NCI-H524 (cell line): ENCODE data around the gene GMEB1.
A peak's percentile ranks its signal among the peaks of the same experiment; 100 is the strongest.
"Not testable (repeated sequence)": the region's sequence is repeated elsewhere in the genome, so short reads cannot be mapped to it uniquely, and the experiment has no call there.

ENCODE experiments used
- DNase-seq, 2 experiments: peaks; one replicate each; lab custom pipeline; 2025; lab: John Stamatoyannopoulos, UW

Gene GMEB1, protein sequence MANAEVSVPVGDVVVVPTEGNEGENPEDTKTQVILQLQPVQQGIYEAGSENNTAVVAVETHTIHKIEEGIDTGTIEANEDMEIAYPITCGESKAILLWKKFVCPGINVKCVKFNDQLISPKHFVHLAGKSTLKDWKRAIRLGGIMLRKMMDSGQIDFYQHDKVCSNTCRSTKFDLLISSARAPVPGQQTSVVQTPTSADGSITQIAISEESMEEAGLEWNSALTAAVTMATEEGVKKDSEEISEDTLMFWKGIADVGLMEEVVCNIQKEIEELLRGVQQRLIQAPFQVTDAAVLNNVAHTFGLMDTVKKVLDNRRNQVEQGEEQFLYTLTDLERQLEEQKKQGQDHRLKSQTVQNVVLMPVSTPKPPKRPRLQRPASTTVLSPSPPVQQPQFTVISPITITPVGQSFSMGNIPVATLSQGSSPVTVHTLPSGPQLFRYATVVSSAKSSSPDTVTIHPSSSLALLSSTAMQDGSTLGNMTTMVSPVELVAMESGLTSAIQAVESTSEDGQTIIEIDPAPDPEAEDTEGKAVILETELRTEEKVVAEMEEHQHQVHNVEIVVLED

DNA sequence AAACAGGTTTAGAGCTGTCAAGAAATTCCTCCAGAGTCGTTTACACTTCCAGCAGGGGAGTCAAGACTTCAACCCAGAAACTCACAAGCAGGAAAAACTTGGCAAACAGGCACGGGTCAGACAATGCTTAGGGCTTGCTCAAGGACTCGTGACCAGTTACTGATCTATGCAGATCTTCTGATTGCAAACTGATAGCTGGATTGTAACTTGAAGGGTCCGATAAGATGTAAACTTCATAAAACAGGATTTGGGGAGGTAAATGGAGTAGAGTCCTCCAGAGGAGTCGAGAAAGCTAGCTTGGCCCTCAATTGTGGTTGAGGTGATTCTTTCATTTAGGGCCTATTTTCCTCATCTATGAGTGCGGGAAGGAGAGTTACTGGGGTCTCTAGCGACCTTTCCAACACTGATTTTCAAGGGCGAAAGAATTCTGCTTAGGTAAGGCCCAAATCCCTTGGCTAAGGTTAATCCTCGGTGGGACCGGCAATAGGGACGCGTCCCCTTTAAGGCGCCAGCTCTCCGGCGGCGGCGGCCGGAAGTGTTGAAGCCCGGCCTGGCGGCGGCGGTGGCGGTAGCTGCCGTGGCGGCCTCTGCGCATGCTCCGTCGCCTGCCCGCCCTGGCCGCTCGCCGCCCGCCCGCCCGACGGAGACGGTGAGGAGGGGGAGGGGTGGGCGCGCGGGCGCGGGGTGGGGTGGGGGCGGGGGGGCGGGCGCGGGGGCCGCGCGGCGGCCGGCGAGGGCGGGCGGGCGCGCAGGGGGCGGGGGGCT, at the start of gene GMEB1:
GMEB1 (plus strand) TSS at position 594 of the 765 bp plus-strand sequence. CDS start 14,829 bp downstream, outside the sequence.
- DNase-seq: peak; percentile 64 to 81

DNA sequence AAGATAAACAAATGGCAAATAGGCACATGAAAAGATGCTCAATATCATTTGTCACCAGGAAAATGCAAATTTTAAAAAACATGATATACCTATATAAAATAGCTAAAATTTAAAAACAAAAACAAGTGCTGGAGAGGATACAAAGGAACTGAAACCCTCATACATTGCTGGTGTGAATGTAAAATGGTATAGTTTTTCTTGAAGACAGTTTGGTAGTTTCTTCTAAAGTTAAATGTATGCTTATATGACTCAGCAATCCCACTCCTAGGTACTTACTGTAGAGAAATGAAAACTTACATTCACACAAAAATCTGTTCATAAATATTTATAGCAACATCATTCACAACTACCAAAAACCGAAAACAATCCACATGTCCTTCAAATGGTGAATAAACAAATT, 36.9 kb upstream of the GMEB1 start:
- DNase-seq: no peak

DNA sequence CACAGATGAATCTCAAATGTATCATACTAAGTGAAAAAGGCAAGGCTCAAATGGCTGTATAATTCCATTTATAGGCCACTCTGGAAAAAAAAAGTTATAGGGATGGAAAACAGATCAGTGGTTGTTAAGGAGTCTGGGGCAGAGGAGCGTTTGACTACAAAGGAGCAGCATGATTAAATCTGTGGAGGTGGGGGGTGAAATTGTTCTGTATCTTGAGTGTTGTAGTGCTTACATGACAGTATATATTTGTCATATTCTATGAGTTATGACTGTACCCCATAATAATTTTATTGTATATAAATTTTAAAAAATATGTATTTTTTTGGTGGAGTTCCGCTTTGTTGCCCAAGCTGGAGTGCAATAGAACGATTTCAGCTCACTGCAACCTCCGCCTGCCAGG, 36.0 kb upstream of the GMEB1 start:
- no peak for DNase-seq

DNA sequence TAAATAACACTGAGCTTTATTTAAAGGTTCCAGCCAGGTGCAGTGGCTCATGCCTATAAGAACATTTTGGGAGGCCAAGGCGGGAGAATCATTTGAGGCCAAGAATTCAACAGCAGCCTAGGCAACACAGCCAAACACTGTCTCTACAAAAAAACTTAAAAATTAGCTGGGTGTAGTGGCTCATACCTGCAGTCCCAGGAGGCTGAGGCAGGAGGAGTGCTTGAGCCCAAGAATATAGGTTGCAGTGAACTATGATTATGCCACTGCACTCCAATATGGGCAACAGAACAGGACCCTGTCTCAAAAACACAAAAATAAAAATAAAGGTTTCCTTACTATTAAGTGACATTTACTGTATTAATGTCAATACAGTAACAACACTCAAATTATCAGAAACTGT, 27.8 kb upstream of the GMEB1 start:
- DNase-seq: no peak

DNA sequence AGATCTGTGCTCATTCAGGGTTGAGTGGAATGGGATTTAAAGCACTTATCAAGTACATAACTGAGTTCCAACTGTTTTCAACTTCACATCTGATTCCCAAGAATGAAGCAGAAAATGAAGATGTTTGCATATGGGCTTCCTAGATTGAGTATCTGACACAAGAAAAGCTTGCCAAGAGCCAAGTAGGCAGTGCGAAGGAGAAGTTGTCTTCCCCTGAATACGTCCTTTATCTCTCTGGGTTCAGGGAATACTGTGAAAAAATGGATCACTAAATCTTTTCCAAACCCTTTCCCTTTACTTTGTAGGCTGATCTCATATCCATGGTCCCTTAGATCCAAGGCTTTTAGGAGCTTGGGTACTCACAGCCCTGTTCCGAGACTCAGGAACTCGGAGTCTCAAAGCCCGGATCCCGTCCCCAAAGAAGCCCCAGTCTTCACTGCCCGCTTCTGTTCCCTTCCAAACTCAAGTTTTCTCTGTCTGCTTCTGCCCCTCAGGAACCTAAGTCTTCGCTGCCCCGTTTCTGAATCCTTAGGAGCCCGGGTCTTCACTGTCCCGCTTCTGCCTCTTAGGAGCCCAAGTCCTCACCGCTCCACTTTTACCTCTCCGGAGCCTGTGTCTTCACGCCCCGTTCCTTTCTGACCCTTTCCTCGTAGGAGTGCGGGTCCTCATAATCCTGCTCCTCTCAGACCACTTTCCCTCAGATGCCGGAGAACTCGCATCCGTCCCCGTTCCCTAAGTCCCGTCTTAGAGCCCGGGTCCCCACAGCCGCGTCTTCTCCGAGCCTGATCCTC, 26.3 kb upstream of the GMEB1 start:
- no peak for DNase-seq

DNA sequence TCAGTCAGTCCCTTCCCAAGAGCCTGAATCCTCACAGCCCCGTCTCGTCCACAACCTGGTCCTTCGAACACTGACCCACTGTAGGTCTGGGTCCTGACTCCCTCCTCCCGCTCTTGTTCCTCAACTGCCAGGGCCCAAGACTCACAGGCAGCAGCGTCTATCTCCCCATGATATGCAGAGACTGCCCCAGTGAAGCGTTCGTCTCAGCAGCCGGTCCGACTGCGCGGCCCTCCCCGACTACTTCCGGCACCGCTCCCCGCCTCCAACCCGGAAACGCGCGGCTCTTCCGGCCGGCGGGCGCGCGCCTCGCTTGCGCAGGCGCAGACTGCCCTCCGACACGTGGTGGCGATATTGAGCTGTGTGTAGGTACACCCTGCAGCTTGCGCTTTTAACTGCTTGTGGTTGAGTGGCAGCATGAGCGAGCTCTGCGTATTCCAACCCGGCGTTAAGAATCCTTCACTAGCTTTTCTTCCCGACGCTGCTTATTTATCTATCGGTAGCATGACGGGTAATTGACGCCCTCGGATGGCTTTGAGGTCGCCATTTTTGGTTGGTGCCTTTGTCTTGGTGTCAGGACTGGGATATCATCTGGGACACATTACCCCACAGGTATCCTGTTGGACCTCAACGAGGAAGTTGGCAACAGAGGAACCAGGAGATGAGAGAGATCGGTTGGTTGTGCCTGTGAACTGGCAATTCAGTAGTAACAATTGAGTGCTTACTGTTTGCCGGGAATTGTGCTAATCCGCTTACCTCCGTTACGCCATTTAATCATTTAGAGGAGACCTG, 25.5 kb upstream of the GMEB1 start, which contains the start of gene TAF12:
TAF12 (minus strand) TSS at position 221 of the 789 bp plus-strand sequence. CDS start 20,986 bp downstream, outside the sequence.
- DNase-seq: peak; percentile 79 to 96

DNA sequence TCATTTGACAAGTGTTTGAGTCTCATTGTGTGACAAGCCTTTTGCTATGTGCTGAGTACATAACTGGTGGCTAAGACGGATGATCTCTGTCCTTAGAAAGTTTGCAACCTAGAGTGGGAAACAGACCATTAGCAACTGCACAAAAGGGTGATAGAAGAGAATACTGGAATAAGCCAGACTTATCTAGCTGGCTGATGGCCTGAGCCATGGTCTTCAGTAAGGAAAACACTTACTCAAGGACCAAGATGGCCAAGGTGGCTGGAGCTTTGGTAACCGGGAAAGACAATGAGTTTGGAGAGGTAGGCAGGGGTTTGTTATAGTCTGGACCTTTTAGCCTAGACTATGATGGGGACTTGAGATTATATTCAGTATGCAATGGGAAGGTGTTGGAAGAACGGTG, 24.1 kb upstream of the GMEB1 start:
- no peak for DNase-seq

DNA sequence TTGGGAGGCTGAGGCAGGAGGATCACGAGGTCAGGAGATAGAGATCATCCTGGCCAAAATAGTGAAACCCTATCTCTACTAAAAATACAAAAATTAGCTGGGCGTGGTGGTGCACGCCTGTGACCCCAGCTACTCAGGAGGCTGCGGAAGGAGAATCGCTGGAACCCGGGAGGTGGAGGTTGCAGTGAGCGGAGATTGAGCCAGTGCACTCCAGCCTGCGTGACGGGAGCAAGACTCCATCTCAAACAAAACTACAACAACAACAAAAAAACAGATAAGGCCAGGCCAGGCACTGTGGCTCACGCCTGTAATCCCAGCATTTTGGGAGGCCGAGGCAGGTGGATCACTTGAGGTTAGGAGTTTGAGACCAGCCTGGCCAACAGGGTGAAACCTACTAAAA, 23.2 kb upstream of the GMEB1 start:
- DNase-seq: not testable (repeated sequence)

DNA sequence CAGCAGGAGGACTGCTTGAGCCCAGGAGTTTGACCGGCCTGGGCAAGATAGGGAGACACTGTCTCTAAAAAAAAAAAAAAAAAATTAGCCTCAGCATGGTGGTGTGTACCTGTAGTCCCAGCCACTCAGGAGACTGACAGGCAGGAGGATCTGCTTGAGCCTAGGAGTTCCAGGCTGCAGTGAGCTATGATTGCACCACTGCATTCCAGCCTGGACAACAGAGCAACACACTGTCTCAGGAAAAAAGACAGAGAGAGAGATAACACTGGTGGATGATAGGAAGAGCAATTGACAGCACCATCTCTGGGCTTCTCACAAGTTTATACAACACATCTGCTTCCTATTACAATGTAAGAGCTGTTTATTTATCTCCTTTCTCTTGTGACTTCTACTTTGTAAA, 22.5 kb upstream of the GMEB1 start:
- no peak for DNase-seq

DNA sequence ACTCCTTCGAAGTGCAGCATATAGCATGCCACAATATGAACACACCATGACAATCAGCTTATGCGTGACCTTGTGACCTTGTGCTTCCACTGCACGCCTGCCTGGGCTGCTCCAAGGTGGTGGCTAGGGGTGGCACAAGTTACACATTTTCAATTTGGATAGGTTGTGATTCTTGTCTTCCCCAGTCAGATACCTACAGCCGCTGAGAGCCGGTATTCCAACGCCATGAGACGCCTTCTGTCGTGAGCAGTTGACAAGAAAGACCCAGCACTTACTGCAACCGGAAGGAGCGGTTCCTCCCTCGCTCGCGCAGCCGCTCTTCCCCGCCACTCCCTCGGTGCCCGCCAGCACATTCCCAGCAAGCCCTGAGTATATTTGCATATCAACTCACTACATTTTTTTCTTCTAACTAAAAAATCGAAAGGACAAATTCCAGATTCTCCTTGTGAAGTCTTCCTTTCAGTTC, 20.5 kb upstream of the GMEB1 start:
- peak; percentile 88 to 92 for DNase-seq

DNA sequence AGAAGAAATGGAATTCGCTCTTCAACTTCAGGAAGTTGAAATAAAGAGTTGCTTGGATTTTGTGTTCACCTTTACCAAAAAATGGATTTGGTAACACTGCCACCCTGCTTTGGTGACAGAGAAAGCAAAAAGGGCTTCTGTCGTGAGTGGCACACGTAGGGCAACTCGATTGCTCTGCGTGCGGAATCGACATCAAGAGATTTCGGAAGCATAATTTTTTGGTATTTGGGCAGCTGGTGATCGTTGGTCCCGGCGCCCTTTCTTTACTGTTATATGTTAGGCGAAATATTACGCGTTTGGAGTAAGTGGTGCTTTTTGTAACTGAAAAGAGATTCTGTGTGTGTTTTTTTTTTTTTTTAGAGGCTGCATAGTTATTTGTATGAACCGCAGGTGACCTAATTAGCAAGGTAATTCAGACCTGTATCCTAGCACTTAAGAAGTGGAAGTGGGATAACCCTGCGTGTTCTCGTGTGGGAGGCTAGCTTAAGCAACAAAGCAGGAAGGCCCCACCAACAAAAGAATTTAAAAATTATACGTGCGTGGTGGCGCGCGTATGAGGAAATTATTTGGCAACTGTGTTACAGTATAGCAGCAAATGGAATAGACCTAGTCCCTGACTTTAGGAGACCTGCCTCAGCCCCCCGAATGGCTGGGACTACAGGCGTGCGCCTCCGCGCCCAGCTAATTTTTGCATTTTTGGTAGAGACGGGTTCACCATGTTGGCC, 19.9 kb upstream of the GMEB1 start, which contains the start of gene RNU11:
RNU11 (plus strand) TSS at position 127 of the 725 bp plus-strand sequence.
- peak; percentile 90 to 95 for DNase-seq

DNA sequence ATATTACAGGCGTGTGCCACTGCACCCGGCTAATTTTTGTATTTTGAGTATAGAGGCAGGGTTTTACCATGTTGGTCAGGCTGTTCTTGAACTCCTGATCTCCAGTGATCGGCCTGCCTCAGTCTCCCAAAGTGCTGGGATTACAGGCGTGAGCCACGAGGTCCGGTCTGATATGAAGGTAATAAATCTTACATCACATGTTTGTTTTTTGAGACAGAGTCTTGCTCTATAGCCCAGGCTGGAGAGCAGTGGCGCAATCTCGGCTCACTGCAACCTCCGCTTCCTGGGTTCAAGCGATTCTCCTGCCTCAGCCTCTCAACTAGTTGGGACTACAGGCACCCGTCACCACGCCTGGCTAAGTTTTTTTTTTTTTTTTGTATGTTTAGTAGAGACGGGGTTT, 15.5 kb upstream of the GMEB1 start:
- DNase-seq: not testable (repeated sequence)

DNA sequence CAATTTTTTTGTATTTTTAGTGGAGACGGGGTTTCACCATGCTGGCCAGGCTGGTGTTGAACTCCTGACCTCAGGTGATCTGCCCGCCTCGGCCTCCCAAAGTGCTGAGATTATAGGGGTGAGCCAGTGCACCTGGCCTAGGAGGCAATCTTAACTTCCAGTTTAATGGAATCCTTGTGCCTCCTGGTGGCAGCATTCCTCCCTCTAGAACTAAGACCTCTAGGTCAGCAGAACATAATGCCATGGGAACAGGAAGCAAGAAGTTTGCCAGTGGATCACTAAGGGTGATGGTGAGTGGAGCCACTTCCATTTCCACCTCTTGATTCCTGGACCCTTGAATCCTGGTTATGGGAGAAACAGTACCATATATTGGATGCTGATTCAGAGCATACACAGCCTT, 14.7 kb upstream of the GMEB1 start:
- peak in 1 of 2 experiments; percentile 39 for DNase-seq

DNA sequence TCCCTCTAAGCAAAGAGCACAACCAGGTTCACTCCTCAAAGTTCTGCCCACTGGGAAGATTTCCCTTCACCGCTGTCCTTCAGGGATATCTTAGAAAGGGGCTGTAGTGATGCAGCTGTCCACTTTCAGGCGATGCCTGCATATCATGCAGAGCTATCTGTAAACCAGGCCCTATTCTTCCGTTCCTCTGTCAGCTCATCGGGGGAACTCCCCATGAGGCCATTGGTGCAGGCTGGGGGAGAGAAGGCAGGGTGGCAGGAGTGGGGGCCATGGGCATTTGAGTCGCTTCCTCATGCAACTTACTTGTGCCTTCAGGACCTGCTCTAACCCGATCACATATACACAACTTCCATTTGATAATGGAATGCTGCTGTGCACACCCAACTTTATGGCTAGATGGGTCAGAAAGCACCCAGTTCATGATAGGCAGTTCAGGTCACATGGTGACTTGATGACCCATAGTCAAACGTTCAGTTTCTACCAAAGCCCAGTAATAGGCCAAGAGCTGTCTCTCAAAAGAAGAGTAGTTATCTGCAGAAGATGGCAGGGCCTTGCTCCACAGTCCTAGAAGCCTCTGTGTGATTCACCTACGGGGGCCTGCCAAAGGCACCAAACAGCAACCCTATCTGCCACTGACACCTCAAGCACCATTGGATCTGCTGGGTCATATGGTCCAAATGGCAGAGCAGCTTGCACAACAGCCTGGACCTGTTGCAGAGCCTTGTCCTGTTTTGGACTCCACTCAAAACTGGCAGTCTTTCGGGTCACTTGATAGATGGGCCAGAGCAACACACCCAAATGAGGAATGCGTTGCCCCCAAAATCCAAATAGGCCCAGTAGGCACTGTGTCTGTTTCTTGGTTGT, 12.9 kb upstream of the GMEB1 start:
- not testable (repeated sequence) for DNase-seq

DNA sequence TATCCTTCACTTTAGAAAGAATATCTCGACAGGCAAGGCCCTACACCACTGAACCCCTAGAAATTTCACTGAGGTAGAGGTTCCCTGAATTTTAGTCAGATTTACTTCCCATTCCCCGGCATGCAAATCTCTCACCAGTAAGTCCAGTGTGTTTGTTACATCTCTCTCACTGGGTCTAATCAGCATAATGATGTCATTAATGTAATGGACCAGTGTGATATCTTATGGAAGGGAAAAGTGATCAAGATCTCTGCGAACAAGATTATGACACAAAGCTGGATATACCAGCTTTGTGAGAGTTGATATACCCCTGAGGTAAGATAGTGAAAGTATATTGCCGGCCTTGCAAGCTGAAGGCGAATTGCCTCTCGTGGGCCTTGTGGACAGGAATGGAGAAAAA, 12.2 kb upstream of the GMEB1 start:
- no peak for DNase-seq

DNA sequence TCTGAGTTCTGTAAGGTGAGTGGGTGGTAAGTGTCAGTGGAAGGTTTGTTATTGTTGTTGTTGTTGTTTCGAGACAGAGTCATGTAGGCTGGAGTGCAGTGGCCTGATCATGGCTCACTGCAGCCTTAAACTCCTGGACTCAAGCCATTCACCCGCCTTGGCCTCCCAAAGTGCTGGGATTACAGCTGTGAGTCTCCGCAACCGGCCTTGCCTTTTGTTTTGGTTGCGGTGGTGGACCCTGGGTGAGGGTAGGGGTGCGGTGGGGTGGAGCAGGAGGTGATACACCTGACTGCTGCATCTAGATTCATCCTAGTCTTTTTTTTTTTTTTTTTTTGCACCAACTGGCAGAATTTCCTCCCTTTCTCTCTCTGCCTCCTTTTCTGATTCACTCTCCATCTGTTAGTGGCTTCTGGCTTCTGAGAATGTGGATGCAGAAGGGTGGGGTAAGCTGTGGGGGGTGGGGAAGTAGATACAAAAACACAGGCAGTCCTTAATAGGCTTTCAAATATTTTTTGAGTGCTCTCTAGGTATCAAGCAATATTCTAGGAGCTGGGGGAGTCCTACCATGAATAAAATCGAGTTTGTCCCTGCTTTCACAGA, 4.6 kb upstream of the GMEB1 start:
- DNase-seq: peak; percentile 40 to 67

DNA sequence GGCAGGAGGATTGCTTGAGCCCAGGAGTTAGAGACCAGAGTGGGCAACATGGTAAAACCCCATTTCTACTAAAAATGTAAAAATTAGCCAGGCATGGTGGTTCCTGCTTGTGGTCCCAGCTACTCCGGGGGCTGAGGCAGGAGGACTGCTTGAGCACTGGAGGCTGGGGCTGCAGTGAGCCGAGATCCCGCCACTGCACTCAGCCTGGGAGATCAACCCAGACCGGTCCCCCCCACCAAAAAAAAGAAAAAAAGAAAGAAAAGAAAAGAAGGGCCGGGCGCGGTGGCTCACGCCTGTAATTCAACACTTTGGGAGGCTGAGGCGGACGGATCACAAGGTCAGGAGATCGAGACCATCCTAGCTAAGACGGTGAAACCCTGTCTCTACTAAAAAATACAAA, 1.8 kb upstream of the GMEB1 start:
- DNase-seq: no peak

DNA sequence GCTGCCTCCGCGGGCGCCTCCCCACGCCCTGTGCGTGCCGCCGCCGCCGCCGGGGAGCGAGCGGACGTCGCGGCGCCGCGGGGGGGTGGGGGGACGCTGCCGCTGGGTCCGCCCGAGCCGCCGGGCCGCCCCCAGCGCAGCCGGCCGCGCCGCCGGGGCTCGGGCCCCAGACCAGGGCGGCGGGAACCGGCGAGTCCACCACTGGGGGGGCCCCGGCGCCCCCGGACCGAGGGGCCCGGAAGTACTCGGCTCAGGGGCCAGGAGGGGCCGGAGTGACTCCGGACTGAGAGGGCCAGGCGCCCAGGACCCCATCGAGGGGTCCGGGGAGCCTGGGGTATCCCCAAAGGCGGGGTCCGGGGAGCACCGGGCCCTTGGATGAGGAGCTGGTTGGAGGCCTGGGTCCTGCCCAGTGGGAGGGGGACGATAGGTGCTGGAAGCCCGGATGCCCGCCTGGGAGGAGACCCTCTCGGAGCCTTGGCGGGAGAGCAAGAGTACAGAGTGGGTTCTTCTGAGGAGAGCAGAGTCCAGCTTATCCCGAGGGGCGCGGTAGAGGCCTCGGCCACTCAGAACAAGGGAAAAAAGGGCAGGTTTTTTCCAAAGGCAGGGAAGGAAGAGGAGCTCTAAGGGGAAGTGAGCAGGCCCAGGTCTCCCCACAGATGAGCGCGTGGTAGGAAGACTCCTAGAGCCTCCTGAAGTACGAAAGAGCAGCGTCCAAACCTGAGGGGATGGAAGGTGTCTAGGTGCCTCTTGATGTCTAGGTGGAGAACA, 556 bp downstream of the GMEB1 start:
- DNase-seq: peak in 1 of 2 experiments; percentile 60
